ENCODE data around the gene OR1F1. TPM values are rescaled to one million over a fixed set of nuclear protein-coding genes. Genes with fewer than 3 reads are reported as not detected.
A peak's percentile ranks its signal among the peaks of the same experiment; 100 is the strongest.

OR1F1 gene
- polyA plus RNA-seq, 1 of the 3 experiments (the other 2 are of a cell fraction), result 0.71 TPM

- 44% methylated on average over 16 of the region's 28 CpGs for WGBS (ENCODE audit: low lambda C conversion rate)
- Histone ChIP-seq H3K4me3 (ENCODE audit: low read depth in 2 of 2, low read length in 1 of 2) (peak overlapping the region; percentile 35 to 55; a peak in 3 of 4 replicates), H2AFZ (ENCODE audit: low read depth) (no peak overlapping the region), H3K27me3 (ENCODE audit: insufficient read depth) (peaks cover 93% of the 10 kb centered on the region), H3K4me2 (0 out of 2 replicates have a peak overlapping the region, but pooled peaks have one; percentile 67), H4K20me1 (ENCODE audit: insufficient read depth) (no peaks in the 10 kb centered on the region), H3K9me3 (no peaks in the 10 kb centered on the region), H3F3A (replicated peaks; ENCODE audit: insufficient read depth) (peaks cover 12% of the 10 kb centered on the region), H3K36me3 (replicated peaks in 1 of 2; ENCODE audit: control insufficient read depth in 1 of 2, insufficient read depth in 2 of 2, low read length in 1 of 2) (no peaks in the 10 kb centered on the region), H3K79me2 (ENCODE audit: insufficient read depth) (no peaks in the 10 kb centered on the region), H3K27ac (ENCODE audit: low read depth in 2 of 2, low read length in 1 of 2) (no peak overlapping the region), H3K9me2 (no peaks in the 10 kb centered on the region), H3K9ac (no peak overlapping the region), H3K4me1 (ENCODE audit: control insufficient read depth in 1 of 2, insufficient read depth in 2 of 2, low read depth in 1 of 2, low read length in 1 of 2) (peaks cover 0 to 5% of the 10 kb centered on the region in 2 experiments; a peak in 1 of 4 replicates)
- DNase-seq, result no peak
- ChIA-PET POLR2A (no interaction called here), CTCF (interaction anchor here (1.0 to 1.6 kb wide), 4 partner anchors 9 to 116 kb away, joined by 3 to 8 read pairs (median 4); no protein-coding TSS in a partner anchor)
- TF ChIP-seq FOXM1 (IDR thresholded peaks at IDR 0.05; ENCODE audit: low read depth) (no peak), TAF1 (IDR thresholded peaks at IDR 0.05; ENCODE audit: borderline replicate concordance, low read depth, low read length) (no peak), REST (IDR thresholded peaks at IDR 0.05; ENCODE audit: low read depth, low read length) (no peak), PBX3 (IDR thresholded peaks at IDR 0.05) (no peak), MXI1 (IDR thresholded peaks at IDR 0.05; ENCODE audit: low read depth, low read length) (no peak), MEF2A (IDR thresholded peaks at IDR 0.05; ENCODE audit: borderline replicate concordance, low read depth) (no peak), JUND (IDR thresholded peaks at IDR 0.05) (no peak), TEAD4 (IDR thresholded peaks at IDR 0.05; ENCODE audit: borderline replicate concordance, insufficient read depth) (no peak), RCOR1 (IDR thresholded peaks at IDR 0.05; ENCODE audit: low read length) (no peak), RXRA (IDR thresholded peaks at IDR 0.05; ENCODE audit: borderline replicate concordance, low read depth) (no peak), USF2 (IDR thresholded peaks at IDR 0.05; ENCODE audit: borderline replicate concordance, low read depth, low read length) (no peak), ELF1 (IDR thresholded peaks at IDR 0.05) (no peak), GATA2 (CRISPR knock-in tag; IDR thresholded peaks at IDR 0.05) (no peak), EZH2phosphoT487 (IDR thresholded peaks at IDR 0.05; ENCODE audit: borderline replicate concordance, low read depth) (no peak)
Measured at GRCh38 chr16:3174618-3175148, 13.3 kb upstream of the OR1F1 start.
